HG02678 (cell line): Measurements from ENCODE around the gene ARHGEF4.

Experiments used
- ATAC-seq: cut with Tn5 transposase; IDR thresholded peaks from one replicate; pipeline ENCODE4 v1.9.1; 2021; ENCODE audit warnings: mild to moderate bottlenecking, moderate library complexity; ENCODE audit not compliant: unreplicated experiment

The ARHGEF4 gene

GRCh38 chr2:130836501-130837174, at the start of gene ARHGEF4:
TSS of gene ARHGEF4 (plus strand) at chr2:130836914. CDS start at chr2:130836954, 40 bp downstream.
- ATAC-seq, result peak; percentile 60

- no peak for ATAC-seq
These were observed 48.9 kb upstream of the ARHGEF4 start for GRCh38 chr2:130787841-130788240.

GRCh38 chr2:130790312-130790711, 46.4 kb upstream of the ARHGEF4 start:
- ATAC-seq, result no peak

GRCh38 chr2:130790804-130791616, 45.7 kb upstream of the ARHGEF4 start:
- no peak for ATAC-seq

GRCh38 chr2:130791617-130791939, 45.1 kb upstream of the ARHGEF4 start:
- no peak for ATAC-seq

GRCh38 chr2:130795431-130795830, 41.3 kb upstream of the ARHGEF4 start:
- no peak for ATAC-seq

GRCh38 chr2:130796290-130796689, 40.4 kb upstream of the ARHGEF4 start:
- no peak for ATAC-seq

- peak; percentile 90 for ATAC-seq
These were observed 39.0 kb upstream of the ARHGEF4 start for GRCh38 chr2:130797493-130798435.

- no peak for ATAC-seq
These were observed 38.1 kb upstream of the ARHGEF4 start for GRCh38 chr2:130798472-130799218.

- no peak for ATAC-seq
These were observed 37.4 kb upstream of the ARHGEF4 start for GRCh38 chr2:130799295-130799694.

- no peak for ATAC-seq
These were observed 31.1 kb upstream of the ARHGEF4 start for GRCh38 chr2:130805613-130806012.

GRCh38 chr2:130806370-130806769, 30.3 kb upstream of the ARHGEF4 start:
- no peak for ATAC-seq

GRCh38 chr2:130807659-130808385, 28.9 kb upstream of the ARHGEF4 start:
- no peak for ATAC-seq

- no peak for ATAC-seq
These were observed 28.0 kb upstream of the ARHGEF4 start for GRCh38 chr2:130808482-130809268.

GRCh38 chr2:130810490-130810889, 26.2 kb upstream of the ARHGEF4 start:
- no peak for ATAC-seq

GRCh38 chr2:130813722-130814121, 23.0 kb upstream of the ARHGEF4 start:
- no peak for ATAC-seq

GRCh38 chr2:130814931-130815680, 21.6 kb upstream of the ARHGEF4 start:
- ATAC-seq, result no peak

GRCh38 chr2:130818809-130819208, 17.9 kb upstream of the ARHGEF4 start:
- ATAC-seq, result no peak
